H1 (cell line): Measurements from ENCODE around the gene ZNF618. TPM values are rescaled to one million over a fixed set of nuclear protein-coding genes. Genes with fewer than 3 reads are reported as not detected.

ENCODE experiments used
- GTF2F1 ChIP-seq: IDR thresholded peaks from 2 replicates; pipeline ENCODE4 v1.6.1; 2012; ENCODE audit warnings: low read depth, low read length, improper control_type of control experiment, borderline replicate concordance
- HDAC2 ChIP-seq, 2 experiments: fragments of 300-600 bp in 1 of 2; sonication (generic) in 1 of 2; IDR thresholded peaks; 2 replicates each; pipeline ENCODE4 v1.6.1; 2011 to 2012; ENCODE audit warnings: low read depth in 2 of 2, low read length in 2 of 2, mild to moderate bottlenecking in 2 of 2, moderate library complexity in 2 of 2, borderline replicate concordance in 1 of 2, inconsistent platforms in 1 of 2
- PHF8 ChIP-seq: fragments of 200-600 bp; sonication (generic); conservative IDR thresholded peaks from 2 replicates; pipeline ENCODE4 v1.7.1; 2012; ENCODE audit warnings: low read depth, mild to moderate bottlenecking, inconsistent platforms, low read length, moderate library complexity
- SP4 ChIP-seq: IDR thresholded peaks from 2 replicates; pipeline ENCODE4 v1.6.1; 2012; ENCODE audit warnings: low read length, inconsistent platforms
- TEAD4 ChIP-seq: IDR thresholded peaks from 2 replicates; pipeline ENCODE4 v1.6.1; 2012; ENCODE audit warnings: low read depth, low read length, inconsistent platforms, mixed read lengths
- YY1 ChIP-seq: IDR thresholded peaks from 2 replicates; pipeline ENCODE4 v1.6.1; 2011; ENCODE audit warnings: low read depth, mild to moderate bottlenecking, low read length
- polyA plus RNA-seq, 7 experiments: library from polyadenylated mRNA; depleted of rRNA in 3 of 7; stranded (reverse) in 5 of 7; unstranded in 2 of 7; fragments of >200 nt in 5 of 7; fragments of 200-250 nt in 2 of 7; gene quantifications; 1 replicate in 5 of 7; 2 replicates in 1 of 7; 4 replicates in 1 of 7; pipeline versions ENCODE4 v1.2.1 to v1.2.3, GENCODE V29; 2011 to 2013; ENCODE audit warnings: missing spikeins in 2 of 7, mixed read lengths in 2 of 7
- total RNA-seq: library from RNA; stranded (reverse); fragmentation: NEBNext Ultra II Directional; extraction: Animal tissue kit (Norgen Biotek cat#: 25700); gene quantifications from 2 replicates; pipeline ENCODE4 v1.2.1, GENCODE V29; 2021
- TF ChIP-seq, protein P1 (sequence below): IDR thresholded peaks from 2 replicates; pipeline ENCODE4 v1.6.1; 2011; ENCODE audit warnings: low read depth, mild to moderate bottlenecking, low read length; ENCODE audit not compliant: insufficient read depth
- TF ChIP-seq, protein P2 (sequence below): IDR thresholded peaks from 2 replicates; pipeline ENCODE4 v1.6.1; 2012; ENCODE audit warnings: inconsistent platforms
- TF ChIP-seq, protein P3 (sequence below), 3 experiments: IDR thresholded peaks; 1 replicate in 2 of 3; 2 replicates in 1 of 3; pipeline versions ENCODE4 v1.5.1 to v1.6.1; 2011; ENCODE audit warnings: low read length in 3 of 3, mild to moderate bottlenecking in 3 of 3, inconsistent platforms in 2 of 3, low read depth in 1 of 3, moderate library complexity in 1 of 3; ENCODE audit not compliant: insufficient read depth in 1 of 3; ENCODE audit errors: control extremely low read depth in 1 of 3

The ZNF618 gene
- total and polyA plus RNA-seq, 2 of the 8 experiments (the other 6 are each of a cell fraction or from before 2014, with no cell fraction given), result 9.6 to 28.5 TPM

DNA sequence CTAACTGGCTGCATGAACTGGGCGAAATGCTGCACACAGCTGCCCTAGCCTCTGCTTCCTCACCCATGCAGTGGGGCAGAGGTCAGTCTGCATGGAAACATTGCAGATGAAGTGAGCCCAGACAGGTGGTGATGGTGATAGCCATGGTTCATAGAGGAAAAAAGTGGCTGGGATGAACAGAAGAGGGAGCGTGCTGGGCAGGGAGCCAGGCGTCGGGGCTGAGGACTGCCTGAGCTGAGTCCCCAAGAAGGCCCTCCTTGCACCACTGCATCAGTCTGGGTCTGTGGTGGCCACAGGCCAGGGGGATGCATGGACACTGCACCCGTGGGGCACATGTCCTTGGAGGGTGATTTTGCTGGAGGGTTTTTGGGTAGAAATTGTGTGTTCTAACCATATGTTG is 121.5 kb downstream of the ZNF618 start (continued):
- TF ChIP-seq, protein P1, sequence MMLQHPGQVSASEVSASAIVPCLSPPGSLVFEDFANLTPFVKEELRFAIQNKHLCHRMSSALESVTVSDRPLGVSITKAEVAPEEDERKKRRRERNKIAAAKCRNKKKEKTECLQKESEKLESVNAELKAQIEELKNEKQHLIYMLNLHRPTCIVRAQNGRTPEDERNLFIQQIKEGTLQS, result no peak
- TF ChIP-seq YY1 (no peak), HDAC2 (IDR thresholded peaks at IDR 0.05; ENCODE audit: borderline replicate concordance in 1 of 2, low read depth in 2 of 2, low read length in 2 of 2) (no peak), PHF8 (no peak), GTF2F1 (no peak), SP4 (no peak), TEAD4 (no peak)
- TF ChIP-seq, protein P2, sequence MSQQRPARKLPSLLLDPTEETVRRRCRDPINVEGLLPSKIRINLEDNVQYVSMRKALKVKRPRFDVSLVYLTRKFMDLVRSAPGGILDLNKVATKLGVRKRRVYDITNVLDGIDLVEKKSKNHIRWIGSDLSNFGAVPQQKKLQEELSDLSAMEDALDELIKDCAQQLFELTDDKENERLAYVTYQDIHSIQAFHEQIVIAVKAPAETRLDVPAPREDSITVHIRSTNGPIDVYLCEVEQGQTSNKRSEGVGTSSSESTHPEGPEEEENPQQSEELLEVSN, result no peak
- TF ChIP-seq, protein P3, sequence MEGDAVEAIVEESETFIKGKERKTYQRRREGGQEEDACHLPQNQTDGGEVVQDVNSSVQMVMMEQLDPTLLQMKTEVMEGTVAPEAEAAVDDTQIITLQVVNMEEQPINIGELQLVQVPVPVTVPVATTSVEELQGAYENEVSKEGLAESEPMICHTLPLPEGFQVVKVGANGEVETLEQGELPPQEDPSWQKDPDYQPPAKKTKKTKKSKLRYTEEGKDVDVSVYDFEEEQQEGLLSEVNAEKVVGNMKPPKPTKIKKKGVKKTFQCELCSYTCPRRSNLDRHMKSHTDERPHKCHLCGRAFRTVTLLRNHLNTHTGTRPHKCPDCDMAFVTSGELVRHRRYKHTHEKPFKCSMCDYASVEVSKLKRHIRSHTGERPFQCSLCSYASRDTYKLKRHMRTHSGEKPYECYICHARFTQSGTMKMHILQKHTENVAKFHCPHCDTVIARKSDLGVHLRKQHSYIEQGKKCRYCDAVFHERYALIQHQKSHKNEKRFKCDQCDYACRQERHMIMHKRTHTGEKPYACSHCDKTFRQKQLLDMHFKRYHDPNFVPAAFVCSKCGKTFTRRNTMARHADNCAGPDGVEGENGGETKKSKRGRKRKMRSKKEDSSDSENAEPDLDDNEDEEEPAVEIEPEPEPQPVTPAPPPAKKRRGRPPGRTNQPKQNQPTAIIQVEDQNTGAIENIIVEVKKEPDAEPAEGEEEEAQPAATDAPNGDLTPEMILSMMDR (IDR thresholded peaks at IDR 0.05; ENCODE audit: control extremely low read depth in 1 of 3, insufficient read depth in 1 of 3, low read depth in 1 of 3, low read length in 3 of 3), result no peak
- TF ChIP-seq, all 59 proteins: peak for 0
